CD4-positive, alpha-beta T cell treated with Interleukin-15 for 1 hour (primary cell): ENCODE results near the gene P3H1.
"Not testable (repeated sequence)": the region's sequence is repeated elsewhere in the genome, so short reads cannot be mapped to it uniquely, and the experiment has no call there.

ENCODE experiments used
- DNase-seq: peaks from one replicate; pipeline ENCODE4 v3.0.0-alpha.2; 2020

The P3H1 gene

DNA sequence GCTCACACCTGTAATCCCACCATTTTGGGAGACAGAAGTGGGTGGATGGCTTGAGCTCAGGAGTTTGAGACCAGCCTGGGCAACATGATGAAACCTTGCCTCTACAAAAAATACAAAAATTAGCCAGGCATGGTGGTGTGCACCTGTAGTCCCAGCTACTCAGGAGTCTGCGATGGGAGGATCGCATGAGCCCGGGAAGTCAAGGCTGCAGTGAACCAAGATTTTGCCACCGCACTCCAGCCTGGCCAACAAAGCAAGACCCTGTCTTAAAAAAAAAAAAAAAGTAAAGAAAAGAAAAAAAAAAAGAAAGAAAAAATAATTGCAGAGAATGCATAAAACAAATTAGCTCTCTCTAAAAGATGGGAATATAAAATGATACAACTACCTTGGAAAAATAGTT is 41.0 kb downstream of the P3H1 start:
- DNase-seq = not testable (repeated sequence)

DNA sequence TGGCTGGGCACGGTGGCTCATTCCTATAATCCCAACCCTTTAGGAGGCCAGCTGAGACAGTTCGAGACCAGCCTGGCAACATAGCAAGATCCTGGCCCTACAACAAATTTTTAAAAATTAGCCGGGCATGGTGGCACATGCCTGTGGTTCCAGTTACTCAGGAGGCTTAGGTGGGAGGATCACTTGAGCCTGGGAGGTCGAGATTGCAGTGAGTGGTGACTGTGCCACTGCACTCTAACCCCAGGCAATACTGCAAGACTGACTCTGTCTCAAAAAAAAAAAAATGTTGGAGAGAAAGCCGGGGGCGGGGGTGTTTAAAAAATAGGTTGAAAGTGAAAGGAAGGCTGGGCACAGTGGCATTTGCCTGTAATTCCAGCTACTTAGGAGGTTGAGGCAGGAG is 43.3 kb downstream of the P3H1 start:
- DNase-seq = no peak

DNA sequence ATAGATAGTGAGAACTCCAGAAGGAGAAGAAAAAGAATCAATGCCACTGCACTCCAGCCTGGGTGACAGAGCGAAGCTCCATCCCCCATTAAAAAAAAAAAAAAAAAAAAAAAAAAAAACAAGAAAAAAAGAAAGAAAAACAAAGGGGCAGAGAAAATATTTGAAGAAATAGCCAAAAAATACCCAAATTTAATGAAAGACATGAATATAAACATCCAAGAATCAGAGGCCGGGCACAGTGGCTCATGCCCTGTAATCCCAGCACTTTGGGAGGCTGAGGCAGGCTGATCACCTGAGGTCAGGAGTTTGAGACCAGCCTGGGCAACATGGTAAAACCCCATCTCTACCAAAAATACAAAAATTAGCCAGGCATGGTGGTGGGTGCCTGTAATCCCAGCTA is 44.4 kb downstream of the P3H1 start:
- not testable (repeated sequence) for DNase-seq

DNA sequence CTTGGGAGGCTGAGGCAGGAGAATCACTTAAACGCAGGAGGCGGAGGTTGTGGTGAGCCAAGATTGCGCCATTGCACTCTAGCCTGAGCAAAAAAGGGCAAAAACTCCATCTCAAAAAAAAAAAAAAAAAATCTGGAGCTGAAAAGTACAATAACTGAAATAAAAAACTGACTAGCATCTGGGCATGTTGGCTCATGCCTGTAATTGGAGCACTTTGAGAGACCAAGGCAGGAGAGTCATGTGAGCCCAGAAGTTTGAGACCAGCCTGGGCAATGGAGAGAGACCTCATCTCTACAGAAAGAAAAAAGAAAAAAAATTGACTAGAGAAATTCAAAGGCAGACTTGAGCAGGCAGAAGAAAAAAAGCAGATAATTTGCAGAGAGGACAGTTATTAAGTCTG is 44.9 kb downstream of the P3H1 start:
- no peak for DNase-seq

DNA sequence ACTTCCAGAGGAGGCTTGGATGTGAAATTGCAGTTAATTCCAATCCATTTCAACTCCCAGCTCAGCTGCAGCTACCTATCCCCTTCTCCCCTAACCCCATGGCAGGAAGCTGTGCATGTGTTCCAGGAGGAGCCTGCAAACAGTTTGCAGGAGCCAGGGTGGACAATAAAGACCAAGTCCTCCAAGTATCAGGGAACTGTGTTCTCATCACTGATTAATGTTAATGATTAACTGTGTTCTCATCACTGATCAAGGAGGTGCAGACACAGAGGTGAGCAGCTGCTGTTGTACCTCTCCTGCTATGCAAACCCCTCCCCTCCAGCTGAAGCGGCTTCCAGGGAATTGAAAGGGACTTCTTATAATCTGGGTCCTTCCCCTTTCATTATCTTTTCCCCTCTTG is 46.0 kb downstream of the P3H1 start:
- DNase-seq = no peak

DNA sequence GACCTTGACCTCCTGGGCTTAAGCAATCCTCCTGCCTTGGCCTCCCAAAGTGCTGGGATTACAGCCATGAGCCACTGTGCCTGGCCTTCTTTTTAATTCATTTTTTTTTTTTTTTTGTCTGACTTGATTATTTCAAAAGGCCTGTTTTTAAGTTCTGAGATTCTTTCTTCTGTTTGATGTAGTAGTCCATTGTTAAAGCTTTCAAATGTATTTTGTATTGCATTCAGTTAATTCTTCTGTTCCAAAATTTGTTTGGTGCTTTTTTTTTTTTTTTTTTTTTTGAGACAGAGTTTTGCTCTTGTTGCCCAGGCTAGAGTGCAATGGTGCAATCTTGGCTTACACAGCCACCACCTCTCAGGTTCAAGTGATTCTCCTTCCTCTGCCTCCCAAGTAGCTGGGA is 52.4 kb downstream of the P3H1 start:
- DNase-seq = not testable (repeated sequence)

DNA sequence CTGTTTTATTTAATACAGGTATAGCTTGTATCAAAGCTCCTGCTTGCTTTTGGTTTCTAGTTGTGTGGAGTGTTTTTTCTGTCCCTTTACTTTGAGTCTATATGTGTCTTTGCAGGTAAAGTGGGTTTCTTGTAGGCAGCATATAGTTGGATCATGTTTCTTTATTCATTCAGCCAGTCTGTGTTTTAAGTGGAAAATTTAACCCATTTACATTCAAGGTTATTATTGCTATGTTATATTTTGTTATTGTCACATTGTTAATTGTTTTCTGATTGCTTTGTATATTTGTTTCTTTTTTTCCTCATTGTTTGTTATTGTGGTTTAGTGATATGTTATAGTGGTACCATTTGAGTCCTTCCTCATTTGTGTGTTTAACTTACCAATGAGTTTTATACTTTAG is 53.5 kb downstream of the P3H1 start:
- DNase-seq = no peak

DNA sequence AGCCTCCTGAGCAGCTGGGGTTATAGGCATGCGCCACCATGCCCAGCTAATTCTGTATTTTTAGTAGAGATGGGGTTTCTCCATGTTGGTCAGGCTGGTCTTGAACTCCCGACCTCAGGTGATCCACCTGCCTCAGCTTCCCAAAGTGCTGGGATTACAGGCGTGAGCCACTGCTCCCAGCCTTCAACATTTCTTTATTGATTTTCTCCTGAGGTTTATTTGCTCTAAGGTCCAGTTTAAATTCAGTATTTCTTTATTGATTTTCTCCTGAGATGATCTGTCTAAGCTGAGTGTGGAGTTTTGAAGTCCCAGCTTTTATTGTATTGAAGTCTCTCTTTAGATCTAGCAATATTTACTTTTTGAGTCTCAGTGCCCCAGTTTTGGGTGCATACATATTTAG is 54.0 kb downstream of the P3H1 start:
- not testable (repeated sequence) for DNase-seq

DNA sequence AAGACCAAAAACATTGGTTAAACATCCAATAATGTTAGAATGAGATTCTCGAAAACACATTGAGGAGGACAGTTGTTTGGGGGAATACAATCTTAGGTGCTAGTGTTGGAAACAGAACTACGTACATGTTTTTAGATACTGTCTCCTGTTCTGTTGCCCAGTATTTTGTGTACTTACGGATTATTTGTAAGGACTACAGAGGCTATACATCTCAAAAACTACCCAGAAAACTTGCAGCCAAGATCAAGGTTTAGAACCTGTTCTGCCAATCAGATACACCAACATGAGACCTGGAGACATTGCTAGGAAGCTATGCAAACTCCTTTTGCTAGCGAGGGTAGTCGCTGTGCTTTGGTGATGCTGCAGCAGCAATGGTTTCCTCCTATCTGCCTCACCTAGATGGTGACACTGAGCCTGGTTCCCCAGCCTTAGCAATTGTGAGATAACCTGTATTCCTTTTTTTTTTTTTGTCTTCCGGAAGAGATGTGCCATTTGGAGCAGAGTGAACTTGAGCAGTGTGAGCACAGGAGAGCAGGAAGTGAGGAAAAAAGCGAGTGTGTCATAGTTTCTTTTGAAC is 62.9 kb downstream of the P3H1 start:
- no peak for DNase-seq

DNA sequence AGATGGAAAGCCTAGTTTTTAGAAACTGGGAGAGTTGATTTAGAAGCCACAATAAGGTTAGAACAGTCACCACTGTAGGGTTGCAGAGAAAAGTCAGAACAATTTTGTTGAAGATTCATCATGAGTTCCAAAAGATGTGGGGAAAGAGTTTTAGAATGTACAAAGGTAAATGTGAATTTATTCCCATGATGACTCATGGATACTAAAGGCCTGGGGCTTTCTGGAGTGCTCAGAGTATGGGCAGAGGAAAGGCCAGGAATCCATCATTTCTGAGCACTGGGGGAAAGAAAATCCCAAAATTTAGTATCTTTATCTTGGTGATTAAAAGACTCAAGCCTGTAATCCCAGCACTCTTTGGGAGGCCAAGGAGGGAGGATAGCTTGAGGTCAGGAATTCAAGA is 66.8 kb downstream of the P3H1 start:
- no peak for DNase-seq

DNA sequence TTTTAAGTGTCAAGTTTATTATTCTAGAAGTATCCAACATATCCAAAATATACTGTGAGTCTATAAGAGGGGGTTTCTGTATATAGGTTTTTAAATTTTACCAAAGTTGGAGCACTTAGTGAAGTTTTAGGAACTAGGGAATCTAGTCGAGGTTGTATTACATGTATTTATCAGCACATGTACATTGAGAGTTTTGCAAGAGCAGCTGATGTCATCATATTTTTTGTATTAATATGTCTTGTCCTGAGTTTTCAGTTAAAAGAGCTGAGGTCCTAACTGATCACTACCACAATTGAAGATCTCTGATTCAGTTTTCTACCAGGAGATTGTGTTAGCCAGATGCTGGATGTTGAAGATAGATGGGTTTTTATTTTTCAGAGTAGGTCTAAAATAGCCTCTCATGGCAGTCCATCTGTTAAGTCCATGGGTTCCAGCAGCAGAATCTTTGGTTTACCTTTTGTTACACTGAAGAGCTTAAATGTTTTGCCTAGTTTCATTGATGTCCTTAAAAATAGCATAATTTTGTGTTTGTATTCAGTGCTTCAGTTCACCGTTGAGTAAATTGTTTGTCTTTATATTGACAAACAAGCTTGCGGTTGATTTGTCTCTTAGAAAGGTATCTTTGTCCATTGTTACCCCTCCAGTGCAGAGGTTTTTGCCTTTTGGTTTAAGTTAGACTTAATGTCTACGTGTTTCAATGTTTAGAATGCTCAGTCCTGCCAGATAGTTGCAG is 68.6 kb downstream of the P3H1 start:
- DNase-seq = no peak
